ENCODE measurements around the gene MACROD2.

- TF ChIP-seq, protein P1, sequence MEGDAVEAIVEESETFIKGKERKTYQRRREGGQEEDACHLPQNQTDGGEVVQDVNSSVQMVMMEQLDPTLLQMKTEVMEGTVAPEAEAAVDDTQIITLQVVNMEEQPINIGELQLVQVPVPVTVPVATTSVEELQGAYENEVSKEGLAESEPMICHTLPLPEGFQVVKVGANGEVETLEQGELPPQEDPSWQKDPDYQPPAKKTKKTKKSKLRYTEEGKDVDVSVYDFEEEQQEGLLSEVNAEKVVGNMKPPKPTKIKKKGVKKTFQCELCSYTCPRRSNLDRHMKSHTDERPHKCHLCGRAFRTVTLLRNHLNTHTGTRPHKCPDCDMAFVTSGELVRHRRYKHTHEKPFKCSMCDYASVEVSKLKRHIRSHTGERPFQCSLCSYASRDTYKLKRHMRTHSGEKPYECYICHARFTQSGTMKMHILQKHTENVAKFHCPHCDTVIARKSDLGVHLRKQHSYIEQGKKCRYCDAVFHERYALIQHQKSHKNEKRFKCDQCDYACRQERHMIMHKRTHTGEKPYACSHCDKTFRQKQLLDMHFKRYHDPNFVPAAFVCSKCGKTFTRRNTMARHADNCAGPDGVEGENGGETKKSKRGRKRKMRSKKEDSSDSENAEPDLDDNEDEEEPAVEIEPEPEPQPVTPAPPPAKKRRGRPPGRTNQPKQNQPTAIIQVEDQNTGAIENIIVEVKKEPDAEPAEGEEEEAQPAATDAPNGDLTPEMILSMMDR (IDR thresholded peaks at IDR 0.05), result no peak
- TF ChIP-seq POLR2A (IDR thresholded peaks at IDR 0.05), result no peak
- no peak for TF ChIP-seq POLR2AphosphoS5 (IDR thresholded peaks at IDR 0.05)
Observed at GRCh38 chr20:16014436-16014835, 2019.1 kb downstream of the MACROD2 start.

Measured in suprapubic skin (tissue), 4 donors.